Kidney glomerular epithelial cell (primary cell): Measurements from ENCODE around the gene SLC43A1.

Source experiments
- DNase-seq: peaks from one replicate; lab custom pipeline; 2025; lab: John Stamatoyannopoulos, UW

SLC43A1 gene

DNA sequence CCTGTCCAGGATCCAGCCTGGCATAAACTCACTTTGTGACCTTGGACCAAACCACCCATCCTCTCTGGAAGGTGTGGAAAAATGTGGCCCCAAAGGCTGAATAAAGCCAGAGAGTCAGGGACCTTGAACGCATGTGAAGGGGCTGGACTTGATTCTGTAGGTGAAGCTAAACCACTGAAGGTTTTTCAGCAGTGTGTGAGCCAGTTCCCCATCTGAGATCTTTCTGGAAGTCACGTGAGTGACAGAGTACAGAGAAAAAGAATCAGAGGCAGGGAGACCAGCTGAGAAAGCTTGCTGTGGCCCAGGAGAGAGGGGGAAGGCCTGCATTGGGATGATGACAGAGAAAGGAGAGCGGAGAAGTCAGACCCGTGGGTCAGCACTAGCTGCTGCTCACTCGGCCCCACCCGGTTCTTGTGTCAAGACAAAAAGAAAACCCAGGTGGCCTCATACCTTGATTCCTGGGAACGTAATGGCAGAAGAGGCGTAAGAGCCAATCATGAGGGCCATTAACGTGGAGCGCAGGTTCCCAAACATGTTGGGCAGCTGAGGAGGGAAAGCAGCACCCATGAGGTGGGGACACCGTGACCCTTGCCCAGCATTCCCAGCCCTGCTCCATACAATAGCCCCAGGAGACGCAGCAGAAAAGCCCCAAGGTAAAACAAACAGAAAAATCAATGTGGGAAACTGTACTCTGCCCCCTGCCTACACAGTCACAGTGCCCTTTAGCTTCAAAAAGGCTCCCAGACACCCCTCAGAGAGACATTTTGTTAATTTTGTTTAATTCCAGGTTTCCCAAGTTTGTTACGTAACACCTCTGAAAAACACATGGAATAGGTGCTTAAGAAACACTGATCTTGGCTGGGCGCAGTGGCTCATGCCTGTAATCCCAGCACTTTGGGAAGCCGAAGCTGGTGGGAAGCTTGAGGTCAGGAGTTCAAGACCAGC is 17.9 kb downstream of the SLC43A1 start:
- no peak for DNase-seq

- no peak for DNase-seq
These were observed 19.2 kb downstream of the SLC43A1 start for GRCh38 chr11:57496109-57496820.

DNA sequence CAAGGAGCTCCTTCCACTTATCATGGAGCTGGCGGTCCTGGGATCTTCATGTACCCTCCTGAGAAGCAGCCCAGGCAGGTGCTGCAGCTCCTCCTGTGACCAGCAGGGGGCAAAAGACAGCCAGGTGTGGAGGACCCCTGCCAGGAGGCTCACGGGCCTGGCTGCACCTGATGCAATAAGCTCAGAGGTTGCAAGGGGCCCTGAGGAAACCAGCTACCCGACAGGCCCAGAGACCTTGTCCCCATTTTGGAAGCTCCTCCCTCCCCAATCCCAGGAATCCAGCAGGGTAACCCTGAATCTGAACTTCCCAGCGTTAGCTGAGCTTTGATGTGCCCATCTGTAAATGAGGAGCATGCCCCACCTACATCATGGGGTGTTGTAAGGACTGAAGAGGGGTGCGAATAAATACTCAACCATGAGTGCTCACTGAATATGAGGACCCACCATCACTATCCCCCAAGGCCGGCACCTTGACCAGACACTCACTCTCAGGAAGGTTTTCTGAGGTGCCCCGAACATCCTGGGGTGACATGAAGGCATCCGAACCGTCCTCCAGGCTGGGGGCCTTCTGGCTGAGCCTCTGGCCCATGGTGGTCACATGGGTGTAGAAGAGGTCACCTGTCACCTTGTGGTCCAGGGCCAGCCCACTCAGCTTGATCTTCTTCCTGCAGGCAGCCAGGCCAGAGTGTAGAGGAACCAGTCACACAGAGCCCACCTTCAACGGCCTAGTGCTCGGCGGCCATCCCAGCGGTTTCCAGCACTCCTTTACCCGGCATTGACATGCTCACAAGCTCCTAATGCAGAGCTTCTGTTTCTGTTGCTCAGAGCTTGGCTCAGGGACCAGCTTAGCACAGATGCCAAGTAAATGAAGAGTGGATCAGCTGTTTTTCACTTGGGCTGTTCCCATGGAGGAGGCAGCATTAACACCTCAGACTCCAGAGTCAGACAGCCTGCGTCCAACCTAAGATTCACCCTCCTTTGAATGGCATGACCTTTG is 21.7 kb downstream of the SLC43A1 start:
- no peak for DNase-seq

- DNase-seq, result no peak
These were observed 24.0 kb downstream of the SLC43A1 start for GRCh38 chr11:57491371-57492061.

- DNase-seq, result no peak
These were observed 24.9 kb downstream of the SLC43A1 start for GRCh38 chr11:57490456-57491248.

DNA sequence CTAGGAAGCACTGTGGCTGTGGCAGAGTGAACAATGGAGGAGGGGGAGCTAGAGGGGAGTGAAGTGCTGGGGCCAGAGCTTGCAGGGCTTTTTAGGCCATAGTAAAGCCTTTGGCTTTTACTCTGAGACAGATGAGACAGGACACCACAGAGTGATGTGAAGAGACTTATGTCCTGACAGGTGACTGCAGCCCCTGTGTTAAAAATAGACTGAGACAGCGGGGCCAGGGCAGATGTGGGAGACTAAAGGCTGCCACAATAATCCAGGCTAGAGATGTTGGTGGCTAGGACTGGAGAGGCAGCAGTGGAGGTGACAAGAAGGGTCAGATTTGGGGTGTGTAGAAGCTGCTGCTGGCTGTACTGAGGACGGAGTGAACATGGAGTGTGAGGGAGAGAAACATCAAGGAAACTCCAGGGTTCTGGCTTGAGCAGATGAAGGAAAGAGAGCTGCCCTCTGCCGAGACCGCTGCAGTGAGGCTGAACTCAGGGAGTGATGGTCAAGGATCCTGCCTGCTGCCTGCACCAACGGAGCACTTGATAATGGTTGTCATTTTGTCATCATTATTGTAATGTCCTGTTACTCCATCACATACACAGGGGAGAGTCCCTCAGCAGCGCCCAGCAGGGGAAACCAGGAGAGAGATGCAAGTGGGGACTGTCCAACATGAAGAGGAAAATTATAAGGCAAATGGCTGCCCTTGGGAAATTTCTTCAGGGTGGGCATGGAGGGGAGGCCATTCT is 27.4 kb downstream of the SLC43A1 start:
- DNase-seq, result no peak

DNA sequence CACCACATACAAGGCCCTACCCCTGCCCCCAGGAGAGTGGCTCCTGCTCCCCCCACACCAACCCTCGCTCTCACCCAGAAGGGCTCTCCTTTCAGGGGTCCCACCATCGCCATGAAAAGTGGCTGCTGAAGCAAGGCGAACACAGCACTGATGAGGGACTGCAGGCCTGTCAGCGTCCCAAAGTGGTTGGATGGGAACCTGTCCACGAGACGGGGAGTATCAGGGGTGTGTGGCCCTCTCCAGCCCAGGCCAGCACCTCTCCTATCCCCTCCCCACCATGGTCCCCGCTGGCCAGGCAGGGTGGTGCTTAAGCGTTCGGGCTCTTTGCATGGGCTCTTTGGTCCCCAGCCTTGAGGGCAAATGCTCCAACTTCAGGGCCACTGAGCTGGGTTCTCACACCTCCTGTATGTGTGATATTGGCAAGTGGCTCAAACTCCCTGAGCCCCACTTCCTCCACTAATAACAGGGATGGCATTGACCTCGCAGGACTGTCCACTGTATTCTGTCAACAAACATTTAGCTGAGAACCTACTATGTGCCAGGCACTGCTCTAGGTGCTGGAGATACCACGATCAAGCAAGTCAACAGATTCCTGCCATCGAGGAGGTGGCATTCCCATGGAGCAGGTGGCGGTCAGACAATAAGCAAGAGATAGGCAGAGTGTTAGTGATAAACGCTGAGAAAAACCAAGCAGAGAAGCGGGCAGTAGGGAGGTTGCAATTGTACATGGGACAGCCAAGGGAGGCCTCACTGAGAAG is 28.3 kb downstream of the SLC43A1 start:
- no peak for DNase-seq

DNA sequence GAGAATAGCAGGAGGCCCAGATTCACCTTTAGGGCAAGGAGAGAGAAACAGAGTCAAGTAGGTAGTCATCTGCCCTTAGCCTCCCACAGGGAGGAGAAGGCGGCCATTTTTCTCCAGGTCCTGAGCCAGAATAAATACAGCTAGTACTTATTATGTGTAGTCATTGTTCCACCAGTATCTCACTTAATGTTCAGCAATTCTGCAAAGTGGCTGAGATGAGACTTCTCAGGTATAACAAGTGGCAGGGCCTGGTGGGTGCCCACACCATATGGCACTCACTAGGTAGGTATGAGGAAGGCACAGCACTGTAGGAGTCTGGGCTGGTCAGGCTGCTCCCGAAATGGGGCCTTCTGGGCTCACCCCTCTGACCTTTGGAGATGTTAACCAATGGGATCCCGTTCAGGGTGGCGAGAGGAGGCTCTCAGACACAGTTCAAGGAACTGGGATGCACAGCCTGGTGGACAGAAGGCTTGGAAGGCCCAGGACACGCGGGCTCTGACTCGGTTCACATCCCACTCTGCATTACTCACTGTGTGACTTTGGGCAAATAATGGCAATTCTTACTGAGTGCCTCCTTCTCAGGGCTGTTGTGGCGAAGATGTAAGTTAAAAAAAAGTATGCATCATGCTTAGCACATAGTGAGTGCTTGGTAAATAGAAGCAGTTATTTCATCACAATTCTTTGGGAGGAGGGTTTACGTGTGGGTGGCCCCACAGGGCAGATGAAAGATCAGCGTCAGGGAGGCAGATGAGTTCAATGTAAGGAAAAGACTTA is 30.1 kb downstream of the SLC43A1 start:
- DNase-seq, result no peak

DNA sequence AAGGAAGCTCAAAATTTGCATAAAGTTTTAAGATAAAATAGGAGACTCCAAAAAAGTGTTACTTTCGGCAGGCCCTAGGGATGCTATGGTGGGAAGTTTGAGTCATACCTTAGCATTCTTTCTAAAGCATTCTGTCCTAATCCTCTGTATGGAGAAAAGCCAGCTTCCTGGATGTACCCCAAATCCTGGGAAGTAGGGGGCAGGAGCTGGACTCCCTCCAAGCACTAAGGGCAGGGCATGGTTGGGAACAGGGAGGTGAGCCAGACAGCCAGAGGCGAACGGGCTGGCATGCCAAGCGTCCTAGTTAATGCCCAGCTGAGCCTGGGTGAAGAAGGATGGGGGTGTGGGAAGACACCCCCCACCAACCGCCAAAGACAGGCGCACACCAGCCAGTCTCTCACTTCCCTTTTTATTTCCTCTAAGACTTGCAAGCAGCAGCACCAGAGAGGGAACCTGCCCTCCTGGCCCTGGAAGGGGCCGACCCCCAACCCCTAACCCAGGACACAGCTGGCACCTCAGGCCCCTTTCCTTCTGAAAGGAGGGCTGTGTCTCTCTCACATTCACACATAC is 31.3 kb downstream of the SLC43A1 start:
- DNase-seq, result no peak

GRCh38 chr11:57483562-57483918 is 32.0 kb downstream of the SLC43A1 start:
- no peak for DNase-seq

DNA sequence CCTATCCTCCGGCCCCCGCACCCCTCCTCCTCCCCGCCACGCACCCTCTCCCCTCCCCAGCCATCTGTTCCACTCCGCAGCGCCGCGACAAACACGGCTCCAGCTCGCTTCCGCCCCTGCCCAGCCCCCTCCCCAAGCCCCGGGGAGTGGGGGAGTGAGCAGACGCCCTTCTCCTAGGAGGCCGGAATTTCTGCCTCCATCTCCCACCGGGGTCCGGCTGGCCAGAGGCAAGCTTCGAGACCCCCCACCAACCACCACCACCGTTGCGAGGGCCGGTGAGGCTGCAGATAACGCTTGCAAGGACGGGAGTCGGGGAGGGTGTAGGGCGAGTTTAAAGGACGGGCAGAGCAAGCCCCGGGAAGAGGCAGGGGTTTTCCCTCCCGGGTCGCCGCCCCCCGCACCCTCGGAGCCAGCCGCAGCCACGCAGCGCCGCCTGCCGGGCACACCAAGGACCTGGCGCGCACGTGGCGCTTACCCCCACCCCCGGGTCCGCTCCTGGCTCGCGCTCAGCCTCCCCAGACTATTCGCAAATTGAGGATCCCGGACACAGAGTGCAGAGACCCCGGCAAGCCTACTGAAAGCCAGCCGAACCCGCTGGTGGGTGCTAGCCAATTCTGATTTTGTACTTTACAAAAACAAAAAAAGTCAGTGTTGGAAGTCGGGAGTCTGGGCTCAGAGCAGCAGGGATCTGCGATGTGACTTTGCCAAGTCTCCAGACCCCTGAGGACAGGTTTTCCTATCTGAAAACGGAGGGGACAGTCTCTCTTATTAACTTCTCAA is 32.5 kb downstream of the SLC43A1 start:
- no peak for DNase-seq

DNA sequence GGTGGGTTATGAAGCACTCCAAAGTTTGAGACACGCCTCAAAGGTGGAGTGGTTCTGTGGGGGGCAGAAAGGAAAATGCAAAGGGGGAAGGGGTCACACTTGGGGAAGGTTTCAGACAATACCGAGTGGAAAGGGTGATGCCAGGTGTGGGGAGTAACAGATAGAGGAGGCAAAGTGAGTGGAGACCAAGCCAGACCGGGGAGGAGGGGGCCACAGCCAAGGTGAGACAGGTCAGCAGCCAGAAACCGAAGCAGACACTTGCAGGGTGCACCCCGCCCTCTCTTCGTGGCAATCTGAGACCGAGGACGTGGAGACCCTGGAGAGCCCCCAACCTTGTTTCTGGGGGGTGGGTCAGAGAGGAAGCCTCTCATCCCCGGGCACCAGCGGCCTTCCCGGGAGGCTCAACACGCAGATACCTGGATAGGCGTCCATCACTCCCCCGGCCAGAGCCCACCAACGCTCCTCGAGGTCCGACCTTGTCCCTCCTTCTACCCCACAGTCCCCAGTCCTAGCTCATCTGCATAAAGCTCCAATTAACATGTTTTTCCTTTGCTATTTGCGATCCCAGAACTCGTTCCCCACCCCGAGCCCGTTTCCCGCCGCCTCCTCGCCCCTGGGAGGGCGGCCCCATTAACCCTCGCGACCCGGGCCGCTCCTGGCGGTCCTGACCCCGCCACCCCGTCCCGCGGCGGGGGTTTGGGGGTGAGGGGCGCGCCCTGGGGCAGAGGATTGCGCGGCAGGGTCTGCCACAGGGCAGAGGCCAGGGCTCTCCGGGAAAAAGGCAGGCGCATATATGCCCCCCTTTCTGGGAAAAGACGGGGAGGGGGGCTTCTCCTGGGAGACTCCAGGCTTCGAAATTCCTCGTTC is 33.4 kb downstream of the SLC43A1 start:
- DNase-seq, result no peak

DNA sequence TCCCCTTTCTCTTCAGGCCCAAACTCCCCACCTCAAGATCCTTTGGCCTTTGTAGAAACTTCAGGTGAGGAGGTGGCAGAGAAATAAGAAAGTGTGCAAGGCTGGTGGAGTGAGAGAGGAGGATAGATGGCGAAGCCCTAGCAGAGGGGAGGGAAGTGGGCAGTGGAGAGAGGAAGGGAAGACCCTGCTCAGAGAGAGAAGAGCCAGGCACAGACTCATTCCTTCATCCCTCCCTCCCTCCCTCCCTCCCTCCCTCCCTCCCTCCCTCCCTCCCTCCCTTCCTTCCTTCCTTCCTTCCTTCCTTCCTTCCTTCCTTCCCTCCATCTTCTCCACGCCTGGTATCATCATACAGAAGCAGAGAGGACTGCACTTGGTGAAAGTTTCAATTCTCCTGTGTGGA is 34.2 kb downstream of the SLC43A1 start:
- DNase-seq, result no peak

- DNase-seq, result peak; percentile 10
These were observed 34.9 kb downstream of the SLC43A1 start for GRCh38 chr11:57480409-57481137.

DNA sequence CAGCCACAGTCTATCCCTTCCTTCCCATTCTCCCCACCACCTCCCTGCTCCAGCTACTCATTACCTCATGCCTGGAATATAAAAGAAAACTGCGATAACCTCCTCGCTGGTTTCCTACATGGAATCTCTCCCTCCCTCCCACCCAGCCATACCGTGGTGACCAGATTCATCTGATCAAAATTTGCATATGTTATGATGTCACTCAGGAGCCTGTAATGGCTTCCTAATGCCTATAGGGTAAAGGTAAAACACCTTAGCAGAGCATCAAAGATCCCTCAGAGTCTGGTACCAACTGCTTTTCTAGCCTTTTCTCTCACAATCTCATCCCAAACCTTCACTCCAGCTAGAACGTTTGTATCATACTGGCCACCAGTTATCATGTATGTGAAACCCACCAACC is 35.6 kb downstream of the SLC43A1 start:
- DNase-seq, result no peak
